ENCODE measurements around the gene SPATA32.

DNA sequence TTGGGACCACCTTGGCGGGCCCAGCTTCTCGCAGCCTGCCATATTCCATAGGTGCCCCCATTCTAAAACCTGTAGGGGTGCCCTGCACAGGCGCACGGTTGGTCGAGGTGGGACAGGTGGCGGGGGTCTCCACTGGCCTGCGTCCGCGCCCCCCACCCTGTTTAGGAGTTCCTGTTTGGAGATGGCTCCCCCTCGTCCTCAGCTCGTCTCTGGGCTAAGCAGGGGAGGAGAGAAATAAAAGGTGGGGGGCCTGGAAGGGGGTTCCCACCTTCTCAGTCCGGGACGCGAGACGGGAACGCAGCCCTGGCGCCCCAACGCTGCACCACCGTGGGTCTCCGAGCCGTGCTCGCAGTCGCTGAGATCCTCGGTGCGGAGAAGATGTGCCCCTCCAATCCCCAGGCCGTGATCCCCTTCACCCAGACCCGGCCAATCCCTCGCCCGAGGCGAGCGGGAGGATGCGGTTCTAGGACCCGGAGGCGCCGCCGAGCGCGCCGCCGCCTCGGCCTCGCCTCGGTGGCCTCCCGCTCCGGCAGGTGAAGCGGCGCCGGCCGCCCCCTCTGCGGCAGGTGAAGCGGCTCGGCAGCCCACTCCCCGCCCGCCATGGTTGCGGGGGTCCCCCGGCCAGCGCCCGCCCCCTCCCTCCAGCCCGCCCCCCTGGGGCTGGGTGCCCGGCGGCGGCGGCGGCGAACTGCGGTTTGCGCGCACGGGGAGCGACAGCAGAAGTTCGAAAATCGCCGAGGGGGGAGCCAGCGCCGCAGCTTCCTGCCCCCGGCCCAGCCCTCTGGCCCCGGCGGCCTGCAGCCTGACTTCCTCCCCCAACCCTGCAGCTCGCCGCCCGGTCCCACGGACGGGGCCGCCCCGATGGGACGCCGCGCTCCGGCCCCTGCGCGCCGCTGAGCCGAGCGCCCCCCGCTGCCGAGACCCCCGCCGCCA lies 40.5 kb downstream of the SPATA32 start, which contains the start of gene FMNL1:
- TF ChIP-seq CTCF (IDR thresholded peaks at IDR 0.05), result 0 out of 3 replicates have a peak, but pooled peaks have one; percentile 17
- TF ChIP-seq, protein P1, sequence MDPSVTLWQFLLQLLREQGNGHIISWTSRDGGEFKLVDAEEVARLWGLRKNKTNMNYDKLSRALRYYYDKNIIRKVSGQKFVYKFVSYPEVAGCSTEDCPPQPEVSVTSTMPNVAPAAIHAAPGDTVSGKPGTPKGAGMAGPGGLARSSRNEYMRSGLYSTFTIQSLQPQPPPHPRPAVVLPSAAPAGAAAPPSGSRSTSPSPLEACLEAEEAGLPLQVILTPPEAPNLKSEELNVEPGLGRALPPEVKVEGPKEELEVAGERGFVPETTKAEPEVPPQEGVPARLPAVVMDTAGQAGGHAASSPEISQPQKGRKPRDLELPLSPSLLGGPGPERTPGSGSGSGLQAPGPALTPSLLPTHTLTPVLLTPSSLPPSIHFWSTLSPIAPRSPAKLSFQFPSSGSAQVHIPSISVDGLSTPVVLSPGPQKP (IDR thresholded peaks at IDR 0.05; ENCODE audit: low read depth, low read length), result no peak
